Endothelial cell of umbilical vein (primary cell): ENCODE data around the gene ALPK1. TPM values are rescaled to one million over a fixed set of nuclear protein-coding genes. Genes with fewer than 3 reads are reported as not detected.

Source experiments
- BruUV-seq: library from RNA; stranded (reverse); fragments of 400-500 nt; replicated peaks from 2 replicates; lab custom pipeline; 2021; lab: Mats Ljungman, UMichigan
- CTCF ChIA-PET: fragments of 300-600, 350-600 bp; sonication (Branson Sonifier 250); formaldehyde crosslinking; loops from one replicate; lab custom pipeline; 2021; ENCODE audit warnings: antibody characterized with exemption, inconsistent platforms; lab: Charles Lee
- POLR2A ChIA-PET: fragments of 300-600, 350-600 bp; sonication (Branson Sonifier 250); formaldehyde crosslinking; loops from one replicate; lab custom pipeline; 2021; ENCODE audit warnings: antibody characterized with exemption, inconsistent platforms; lab: Charles Lee
- DNase-seq: peaks from one replicate; pipeline ENCODE4 v3.0.0-alpha.2; 2011; ENCODE audit warnings: low read depth, low spot score
- FAIRE-seq: peaks from 2 replicates; lab custom pipeline; 2011; peaks lifted over from hg19 to GRCh38; lab: Jason Lieb, UNC
- H2AFZ ChIP-seq: 2 replicates; pipeline ENCODE4 v1.6.0; 2012; ENCODE audit warnings: low read depth, low read length, control low read depth, inconsistent platforms
- H3K27ac ChIP-seq: 2 replicates; pipeline ENCODE4 v1.5.1; 2011; ENCODE audit warnings: low read depth, mild to moderate bottlenecking, control low read depth, low read length, moderate library complexity; ENCODE audit not compliant: insufficient read depth
- H3K27me3 ChIP-seq, 2 experiments: 2 replicates each; pipeline versions ENCODE4 v1.6.0 to v1.6.1; 2011; ENCODE audit warnings: low read length in 2 of 2, mixed read lengths in 1 of 2; ENCODE audit not compliant: control insufficient read depth in 2 of 2, insufficient read depth in 2 of 2
- H3K36me3 ChIP-seq, 2 experiments: 2 replicates in 1 of 2; 3 replicates in 1 of 2; pipeline ENCODE4 v1.5.1; 2011; ENCODE audit warnings: low read length in 2 of 2, mild to moderate bottlenecking in 1 of 2, moderate library complexity in 1 of 2; ENCODE audit not compliant: control insufficient read depth in 2 of 2, insufficient read depth in 2 of 2; ENCODE audit errors: extremely low read depth in 1 of 2
- H3K4me1 ChIP-seq: 3 replicates; pipeline ENCODE4 v1.5.1; 2011; ENCODE audit warnings: mild to moderate bottlenecking, low read length; ENCODE audit not compliant: control insufficient read depth, insufficient read depth; ENCODE audit errors: extremely low read depth
- H3K4me2 ChIP-seq: 2 replicates; pipeline ENCODE4 v1.6.1; 2011; ENCODE audit warnings: low read length, control low read depth, mixed read lengths; ENCODE audit not compliant: insufficient read depth
- H3K4me3 ChIP-seq, 3 experiments: fragments of 200-600 bp in 1 of 3; sonication (generic), shearing (Covaris generic) in 1 of 3; replicated peaks in 1 of 3; 2 replicates each; pipeline ENCODE4 v1.5.1; 2011 to 2016; ENCODE audit warnings: control low read depth in 3 of 3, low read length in 3 of 3, mild to moderate bottlenecking in 2 of 3, inconsistent platforms in 1 of 3, low read depth in 1 of 3, moderate library complexity in 1 of 3; ENCODE audit not compliant: insufficient read depth in 1 of 3
- H3K79me2 ChIP-seq: 2 replicates; pipeline ENCODE4 v1.6.0; 2012; ENCODE audit warnings: low read length, inconsistent platforms; ENCODE audit not compliant: control insufficient read depth, insufficient read depth
- H3K9ac ChIP-seq: replicated peaks from 2 replicates; pipeline ENCODE3; 2011; ENCODE audit warnings: low read length, control low read depth; ENCODE audit not compliant: insufficient read depth; ENCODE audit errors: extremely low read depth
- H3K9me1 ChIP-seq: replicated peaks from 3 replicates; pipeline ENCODE4 v1.6.0; 2011; ENCODE audit warnings: mild to moderate bottlenecking, low read length; ENCODE audit not compliant: control insufficient read depth, insufficient read depth; ENCODE audit errors: extremely low read depth
- H3K9me3 ChIP-seq: replicated peaks from 2 replicates; pipeline ENCODE4 v1.5.1; 2012; ENCODE audit warnings: low read length, inconsistent platforms; ENCODE audit not compliant: control insufficient read depth, insufficient read depth
- H4K20me1 ChIP-seq: replicated peaks from 2 replicates; pipeline ENCODE3; 2011; ENCODE audit warnings: mild to moderate bottlenecking, low read length; ENCODE audit not compliant: control insufficient read depth, insufficient read depth; ENCODE audit errors: extremely low read depth
- EZH2 ChIP-seq: IDR thresholded peaks from 2 replicates; pipeline ENCODE4 v1.6.1; 2012; ENCODE audit warnings: borderline replicate concordance, low read depth, mild to moderate bottlenecking, moderate library complexity, low read length, inconsistent platforms; ENCODE audit not compliant: severe bottlenecking
- FOS ChIP-seq: IDR thresholded peaks from 2 replicates; pipeline ENCODE4 v1.6.1; 2011; ENCODE audit warnings: mild to moderate bottlenecking, low read length, moderate library complexity, borderline replicate concordance; ENCODE audit not compliant: insufficient read depth
- GATA2 ChIP-seq: IDR thresholded peaks from 2 replicates; pipeline ENCODE4 v1.7.0; 2011; ENCODE audit warnings: low read depth, mild to moderate bottlenecking, moderate library complexity, mixed read lengths, low read length; ENCODE audit not compliant: insufficient read length, insufficient read depth
- JUN ChIP-seq: IDR thresholded peaks from 2 replicates; pipeline ENCODE4 v1.6.1; 2011; ENCODE audit warnings: borderline replicate concordance, low read depth; ENCODE audit not compliant: insufficient read length, insufficient read depth
- MYC ChIP-seq: IDR thresholded peaks from one replicate; pipeline ENCODE4 v1.6.1; 2011; ENCODE audit warnings: mild to moderate bottlenecking, low read depth, low read length
- POLR2A ChIP-seq: IDR thresholded peaks from 2 replicates; pipeline ENCODE4 v1.6.1; 2012; ENCODE audit warnings: low read depth, mild to moderate bottlenecking, control low read depth, low read length
- POLR2AphosphoS5 ChIP-seq: IDR thresholded peaks from 2 replicates; pipeline ENCODE4 v1.6.1; 2012; ENCODE audit warnings: low read depth, mild to moderate bottlenecking, control low read depth, low read length, moderate library complexity; ENCODE audit not compliant: insufficient read depth
- dilution Hi-C: fragments of 300-500 bp; cut with MboI; formaldehyde crosslinking; loops from one replicate; pipeline ENCODE4 v1.15.0; 2019; ENCODE audit warnings: low sequenced_read_pairs; ENCODE audit not compliant: extremely low pct_ligation_motif_present
- intact Hi-C: fragments of 100-400 bp; cut with micrococcal nuclease; formaldehyde crosslinking; loops from one replicate; pipeline ENCODE4 v1.10.0; 2022
- polyA plus RNA-seq, 4 experiments: library from polyadenylated mRNA; depleted of rRNA in 3 of 4; stranded (reverse) in 3 of 4; unstranded in 1 of 4; fragments of >200 nt; gene quantifications; 2 replicates each; pipeline versions ENCODE4 v1.2.1 to v1.2.3, GENCODE V29; 2011 to 2012; ENCODE audit warnings: missing spikeins in 1 of 4
- total RNA-seq: library from RNA; stranded (reverse); gene quantifications from 2 replicates; pipeline ENCODE4 v1.2.3, GENCODE V29; 2021
- TF ChIP-seq, protein P1 (sequence below), 2 donors: IDR thresholded peaks; 1 replicate in 1 of 2; 2 replicates in 1 of 2; pipeline ENCODE4 v1.5.1; 2011; ENCODE audit warnings: low read length in 2 of 2, mild to moderate bottlenecking in 2 of 2, moderate library complexity in 2 of 2, control low read depth in 1 of 2, inconsistent platforms in 1 of 2, low read depth in 1 of 2; ENCODE audit not compliant: insufficient read depth in 1 of 2; ENCODE audit errors: extremely low read depth in 1 of 2
- TF ChIP-seq, protein P2 (sequence below): IDR thresholded peaks from 2 replicates; pipeline ENCODE4 v1.6.1; 2011; ENCODE audit not compliant: insufficient read depth, insufficient read length

The ALPK1 gene
- total and polyA plus RNA-seq, 2 donors (not counting 3 experiments of a cell fraction or from before 2014, with no cell fraction given), result 1.4 to 5.5 TPM

- H3K36me3 ChIP-seq, result no peaks in the 10 kb centered on the region
- no peak overlapping the region for H3K9ac ChIP-seq
- H3K27ac ChIP-seq, result no peak overlapping the region
- H3K79me2 ChIP-seq, result no peaks in the 10 kb centered on the region
- BruUV-seq, result no TSS peak
- H3K9me3 ChIP-seq, result no peaks in the 10 kb centered on the region
- ChIA-PET POLR2A (no interaction called here), CTCF (interaction anchor here (1.0 to 5.6 kb wide), 2 partner anchors 11 to 274 kb away, joined by 3 to 80 read pairs; no protein-coding TSS in a partner anchor)
- FAIRE-seq, result no peak
- H3K4me1 ChIP-seq, result no peaks in the 10 kb centered on the region
- H3K27me3 ChIP-seq, result no peaks in the 10 kb centered on the region
- no peaks in the 10 kb centered on the region for H4K20me1 ChIP-seq
- H2AFZ ChIP-seq, result no peak overlapping the region
- no peak for DNase-seq
- no peak overlapping the region for H3K4me2 ChIP-seq
- TF ChIP-seq FOS (no peak), MYC (no peak), GATA2 (no peak), POLR2AphosphoS5 (no peak), POLR2A (no peak), EZH2 (no peak), JUN (no peak)
- TF ChIP-seq, protein P1, sequence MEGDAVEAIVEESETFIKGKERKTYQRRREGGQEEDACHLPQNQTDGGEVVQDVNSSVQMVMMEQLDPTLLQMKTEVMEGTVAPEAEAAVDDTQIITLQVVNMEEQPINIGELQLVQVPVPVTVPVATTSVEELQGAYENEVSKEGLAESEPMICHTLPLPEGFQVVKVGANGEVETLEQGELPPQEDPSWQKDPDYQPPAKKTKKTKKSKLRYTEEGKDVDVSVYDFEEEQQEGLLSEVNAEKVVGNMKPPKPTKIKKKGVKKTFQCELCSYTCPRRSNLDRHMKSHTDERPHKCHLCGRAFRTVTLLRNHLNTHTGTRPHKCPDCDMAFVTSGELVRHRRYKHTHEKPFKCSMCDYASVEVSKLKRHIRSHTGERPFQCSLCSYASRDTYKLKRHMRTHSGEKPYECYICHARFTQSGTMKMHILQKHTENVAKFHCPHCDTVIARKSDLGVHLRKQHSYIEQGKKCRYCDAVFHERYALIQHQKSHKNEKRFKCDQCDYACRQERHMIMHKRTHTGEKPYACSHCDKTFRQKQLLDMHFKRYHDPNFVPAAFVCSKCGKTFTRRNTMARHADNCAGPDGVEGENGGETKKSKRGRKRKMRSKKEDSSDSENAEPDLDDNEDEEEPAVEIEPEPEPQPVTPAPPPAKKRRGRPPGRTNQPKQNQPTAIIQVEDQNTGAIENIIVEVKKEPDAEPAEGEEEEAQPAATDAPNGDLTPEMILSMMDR (IDR thresholded peaks at IDR 0.05; ENCODE audit: extremely low read depth in 1 of 2, insufficient read depth in 1 of 2, low read depth in 1 of 2, low read length in 2 of 2), result no peak
- TF ChIP-seq, protein P2, sequence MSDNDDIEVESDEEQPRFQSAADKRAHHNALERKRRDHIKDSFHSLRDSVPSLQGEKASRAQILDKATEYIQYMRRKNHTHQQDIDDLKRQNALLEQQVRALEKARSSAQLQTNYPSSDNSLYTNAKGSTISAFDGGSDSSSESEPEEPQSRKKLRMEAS, result no peak
- intact Hi-C loops, result no loop called here
- H3K4me3 ChIP-seq, result no peak overlapping the region
- H3K9me1 ChIP-seq, result no peaks in the 10 kb centered on the region
- dilution Hi-C loops, result no loop called here
These were observed 33.8 kb downstream of the ALPK1 start for GRCh38 chr4:112330921-112331320.
